Superior temporal gyrus (tissue), 1 donor: ENCODE data around the gene CLEC16A.

ENCODE experiments used
- DNase-seq: peaks from one replicate; pipeline ENCODE4 v3.0.0-alpha.2; 2016; ENCODE audit errors: extremely low spot score

Gene CLEC16A

DNA sequence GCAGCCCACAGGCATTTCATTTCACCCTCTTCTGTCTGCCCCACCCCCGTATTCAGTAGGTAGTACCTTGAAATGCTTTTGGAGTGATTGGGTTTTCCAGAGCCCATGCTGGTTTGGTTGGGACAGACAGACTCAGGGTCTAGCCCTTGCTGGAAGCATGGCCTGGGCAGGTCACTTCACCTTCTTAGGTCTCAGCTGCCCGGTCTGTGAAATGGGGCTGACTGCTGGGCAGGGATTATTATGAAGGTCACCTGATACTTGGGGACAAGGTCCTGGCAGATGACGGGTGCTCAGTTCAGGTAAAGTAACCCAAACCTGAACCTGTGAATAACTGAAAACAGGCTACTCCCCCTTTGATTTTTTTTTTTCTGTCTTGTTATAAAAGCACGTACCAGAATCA, 116.0 kb downstream of the CLEC16A start:
- DNase-seq, result no peak

DNA sequence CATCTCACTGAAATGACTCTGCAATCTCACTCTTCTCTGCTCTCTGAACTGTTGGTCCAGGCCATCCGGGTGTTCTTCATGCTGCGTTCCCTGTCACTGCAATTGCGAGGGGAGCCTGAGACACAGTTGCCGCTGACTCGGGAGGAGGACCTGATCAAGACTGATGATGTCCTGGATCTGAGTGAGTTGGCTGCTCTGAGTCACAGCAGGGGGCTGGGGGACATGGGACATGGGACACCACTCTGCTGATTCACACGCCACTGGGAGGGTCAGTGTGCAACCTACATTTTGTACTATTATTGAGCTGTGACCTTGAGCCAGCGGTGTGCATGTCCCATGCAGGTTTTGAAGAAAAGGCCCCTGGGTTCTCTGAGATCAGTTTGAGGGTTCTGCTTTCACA, 116.5 kb downstream of the CLEC16A start:
- no peak for DNase-seq

DNA sequence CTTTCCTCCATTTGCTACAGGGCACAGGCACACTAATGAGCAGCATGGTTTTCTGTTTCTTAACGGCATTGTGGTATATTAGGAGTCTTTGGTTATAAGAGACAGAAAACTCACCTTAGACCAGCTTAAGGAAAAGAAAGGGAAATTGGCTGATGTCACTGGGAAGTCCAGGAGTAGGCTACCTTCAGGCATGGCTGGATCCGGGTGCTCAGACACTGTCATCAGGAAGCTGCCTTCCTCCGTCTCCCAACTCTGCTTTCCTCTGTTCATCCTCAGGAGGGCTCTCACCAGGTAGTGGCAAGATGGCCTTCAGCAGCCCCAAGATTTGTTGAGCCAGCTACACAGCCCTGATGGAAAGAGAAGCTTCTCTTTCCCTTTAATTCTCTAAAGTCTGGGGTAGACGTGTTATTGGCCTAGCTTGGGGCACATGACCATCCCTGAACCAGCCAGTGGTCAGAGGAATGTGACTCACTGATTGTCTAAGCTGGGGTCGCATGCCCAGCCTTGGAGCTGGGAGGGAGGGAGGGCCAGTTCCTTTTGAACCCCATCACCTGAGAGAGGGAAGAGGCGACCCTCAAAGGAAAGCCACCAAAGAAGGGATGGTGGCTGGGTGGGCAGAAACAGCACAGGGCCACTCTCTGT, 117.4 kb downstream of the CLEC16A start:
- DNase-seq, result no peak

DNA sequence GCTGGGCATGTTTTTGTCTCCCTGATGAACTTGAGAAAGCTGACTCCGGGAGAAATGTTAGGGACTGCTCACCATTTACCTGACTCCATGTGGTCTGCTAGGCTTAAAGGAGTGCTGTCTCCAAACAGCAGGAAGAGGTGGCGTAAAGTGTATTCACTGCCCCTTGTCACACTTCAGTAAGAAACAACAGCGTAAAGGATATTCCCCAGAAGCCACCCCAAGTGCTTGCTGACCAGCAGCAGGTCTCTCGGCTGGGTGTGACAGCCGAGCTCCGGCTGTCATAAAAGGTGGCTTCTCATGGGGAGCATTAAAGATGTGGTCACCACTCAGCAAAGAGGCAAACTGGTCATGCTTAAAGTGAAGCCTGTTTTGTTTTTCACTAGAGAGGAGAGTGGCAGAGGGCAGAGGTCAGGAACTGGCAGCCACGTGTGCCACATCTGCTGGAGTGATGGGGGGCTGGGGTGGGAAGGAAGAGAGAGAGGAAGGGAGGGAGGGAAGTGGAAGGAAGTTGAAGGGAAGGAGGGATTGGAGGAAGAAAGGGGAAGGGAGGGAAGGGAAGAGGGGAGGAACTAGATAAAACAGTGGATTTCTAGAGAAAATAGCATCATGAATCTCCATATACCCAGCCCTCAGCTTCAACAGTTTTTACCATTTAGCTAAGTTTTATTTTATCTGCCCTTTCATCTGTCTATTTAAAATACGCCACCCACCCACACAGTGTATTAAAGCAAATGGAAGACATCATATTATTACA, 119.3 kb downstream of the CLEC16A start:
- DNase-seq, result no peak

DNA sequence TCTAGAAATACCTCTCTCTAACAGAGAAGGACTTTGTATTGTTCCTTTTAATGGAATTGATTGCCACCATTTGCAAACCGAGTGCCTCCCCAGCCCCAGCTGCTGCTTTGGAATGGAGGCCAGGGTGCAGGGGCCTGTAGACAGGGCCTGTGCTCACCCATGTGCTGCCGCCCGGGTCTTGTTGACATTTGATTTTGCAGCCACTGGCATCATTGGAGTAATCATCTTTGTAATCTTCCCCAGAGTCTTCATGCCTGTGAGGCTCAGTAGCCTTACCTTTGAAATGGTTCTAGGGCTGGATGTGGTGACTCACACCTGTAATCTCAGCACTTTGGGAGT, 119.8 kb downstream of the CLEC16A start:
- DNase-seq, result no peak

DNA sequence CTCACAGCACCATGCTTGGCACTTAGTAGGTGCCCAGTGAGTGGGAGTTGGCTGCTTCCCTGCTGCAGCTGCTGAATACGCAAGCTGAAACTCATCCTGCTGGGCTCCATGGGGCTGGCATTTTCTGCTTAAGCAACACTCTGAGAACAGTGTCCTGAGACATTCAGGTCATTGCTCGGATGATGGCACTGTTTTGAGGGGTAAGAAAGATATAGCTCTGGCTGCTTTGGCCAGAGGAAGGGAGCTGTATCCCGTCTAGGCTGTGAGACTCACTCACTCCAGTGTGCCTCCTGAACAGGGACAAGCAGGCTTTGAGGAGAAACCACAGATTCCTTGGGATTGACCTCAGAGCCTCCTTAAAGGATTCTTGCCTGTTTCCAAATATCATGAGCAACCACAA, 120.5 kb downstream of the CLEC16A start:
- no peak for DNase-seq

DNA sequence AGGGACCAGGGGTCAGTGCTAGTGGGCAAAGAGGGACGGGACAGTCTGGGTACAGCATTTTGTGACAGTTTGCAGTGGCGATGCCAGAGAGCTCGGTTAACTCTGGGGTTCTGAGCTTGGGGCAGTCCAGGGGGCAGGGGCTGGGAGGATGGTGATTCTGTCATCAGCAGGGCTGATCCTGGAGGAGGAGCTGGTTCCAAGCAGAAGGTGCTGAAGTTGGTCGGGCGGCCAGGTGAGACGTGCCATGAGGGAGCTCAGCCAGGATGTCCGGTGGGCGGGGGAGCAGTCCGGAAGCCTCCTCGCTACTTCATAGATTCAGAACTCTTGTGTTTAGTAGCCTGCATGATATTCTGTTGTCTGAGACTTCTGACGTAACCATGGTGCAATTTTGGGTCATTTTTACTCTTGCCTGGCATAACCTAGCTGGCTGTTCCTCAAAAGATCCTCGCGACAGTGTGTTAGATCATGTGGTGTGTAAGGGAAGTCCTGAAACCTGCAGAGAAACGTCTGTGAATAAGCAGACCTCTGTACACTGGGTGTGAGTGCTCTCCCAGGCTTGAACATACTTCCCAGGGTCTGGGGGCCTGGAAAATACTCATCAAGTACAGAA, 122.0 kb downstream of the CLEC16A start:
- DNase-seq, result no peak

DNA sequence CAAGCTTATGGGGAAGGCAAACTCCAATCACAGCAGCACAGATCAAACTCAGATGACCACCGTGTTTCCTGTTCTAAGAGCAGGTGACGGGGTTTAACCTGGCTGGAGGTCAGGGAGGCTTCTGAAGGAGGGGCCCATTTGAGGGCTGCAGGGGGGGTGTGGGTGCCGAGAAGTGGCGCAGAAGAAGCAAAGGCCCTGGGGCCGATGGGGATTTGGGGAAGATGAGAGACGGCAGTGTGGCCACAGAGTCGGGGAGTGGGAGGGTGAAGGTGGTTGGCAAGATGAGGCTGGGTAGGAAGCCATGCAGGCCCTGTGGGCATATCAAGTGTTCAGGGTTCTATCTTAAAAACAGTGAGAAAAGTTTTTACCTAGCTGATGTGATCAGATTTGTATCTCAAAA, 122.9 kb downstream of the CLEC16A start:
- no peak for DNase-seq

DNA sequence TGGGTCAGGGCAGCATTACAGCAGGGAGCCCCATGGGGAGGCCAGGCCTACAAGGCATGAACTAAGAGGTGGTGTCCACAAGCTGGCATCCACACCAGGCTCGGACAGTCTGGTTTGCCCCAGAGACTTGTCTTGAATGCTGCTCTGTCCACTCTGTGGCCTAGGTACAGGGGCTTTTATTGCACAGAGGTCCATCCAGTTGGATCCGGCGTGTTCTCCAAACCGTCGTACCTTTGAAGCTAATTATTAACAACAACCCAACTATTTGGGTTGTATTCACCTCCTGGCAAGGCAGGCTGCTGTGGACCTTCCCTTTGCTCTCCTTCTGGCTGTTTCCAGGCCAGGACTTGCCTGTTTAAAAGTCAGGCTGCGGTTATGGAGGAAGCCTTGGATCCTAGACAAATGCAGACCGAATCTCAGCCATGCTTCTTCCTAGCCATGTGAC, 123.4 kb downstream of the CLEC16A start:
- DNase-seq, result no peak

DNA sequence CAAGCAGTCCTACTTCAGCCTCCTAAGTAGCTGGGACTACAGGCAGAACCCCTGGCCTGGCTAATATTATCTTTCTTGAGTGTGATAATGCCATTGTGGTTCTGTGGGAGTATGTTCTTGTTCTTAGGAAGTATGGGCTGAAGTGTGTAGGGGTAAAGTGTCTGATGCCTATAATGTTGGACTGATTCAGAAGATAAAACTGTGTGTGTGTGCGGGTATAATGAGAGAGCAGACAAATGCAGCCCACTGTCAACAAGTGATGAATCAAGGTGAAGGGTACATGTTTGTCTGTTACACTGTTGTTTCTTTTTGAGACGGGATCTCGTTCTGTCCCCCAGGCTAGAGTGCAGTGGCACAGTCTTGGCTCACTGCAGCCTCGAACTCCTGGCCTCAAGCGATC, 127.5 kb downstream of the CLEC16A start:
- DNase-seq, result no peak

DNA sequence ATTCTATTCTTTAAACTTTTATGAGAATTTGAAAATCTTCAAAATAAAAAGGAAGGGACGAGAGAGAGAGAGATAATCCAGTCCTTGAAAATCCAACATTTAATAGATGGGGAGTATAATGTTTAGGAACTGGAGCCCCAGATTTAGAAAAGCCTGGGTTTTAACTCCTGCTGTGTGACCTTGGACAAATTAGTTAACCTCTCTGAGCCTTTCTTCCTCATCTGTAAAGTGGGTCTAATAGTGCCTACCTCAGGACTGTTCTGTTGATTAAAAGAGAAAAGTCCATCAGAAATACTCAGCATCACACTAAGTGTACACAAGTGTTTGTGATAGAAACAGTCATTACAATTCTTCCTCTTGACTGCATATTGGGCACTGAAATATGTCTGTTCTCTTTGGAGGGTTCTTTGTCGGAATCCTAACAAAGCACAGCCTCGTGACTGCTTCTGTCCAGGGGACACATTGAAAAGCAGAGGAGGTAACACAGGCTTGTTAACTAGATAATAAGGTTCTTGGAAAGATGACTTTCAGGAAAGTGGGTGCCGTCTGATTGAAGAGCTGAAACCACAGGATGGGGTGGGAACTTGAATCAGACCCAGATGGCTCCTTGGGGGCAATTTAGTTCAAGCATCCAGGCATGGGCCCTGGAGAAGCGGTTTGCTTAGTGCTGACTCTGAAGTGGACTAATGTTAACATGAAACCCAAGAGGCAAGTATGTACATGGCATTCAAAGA, 128.2 kb downstream of the CLEC16A start:
- no peak for DNase-seq

DNA sequence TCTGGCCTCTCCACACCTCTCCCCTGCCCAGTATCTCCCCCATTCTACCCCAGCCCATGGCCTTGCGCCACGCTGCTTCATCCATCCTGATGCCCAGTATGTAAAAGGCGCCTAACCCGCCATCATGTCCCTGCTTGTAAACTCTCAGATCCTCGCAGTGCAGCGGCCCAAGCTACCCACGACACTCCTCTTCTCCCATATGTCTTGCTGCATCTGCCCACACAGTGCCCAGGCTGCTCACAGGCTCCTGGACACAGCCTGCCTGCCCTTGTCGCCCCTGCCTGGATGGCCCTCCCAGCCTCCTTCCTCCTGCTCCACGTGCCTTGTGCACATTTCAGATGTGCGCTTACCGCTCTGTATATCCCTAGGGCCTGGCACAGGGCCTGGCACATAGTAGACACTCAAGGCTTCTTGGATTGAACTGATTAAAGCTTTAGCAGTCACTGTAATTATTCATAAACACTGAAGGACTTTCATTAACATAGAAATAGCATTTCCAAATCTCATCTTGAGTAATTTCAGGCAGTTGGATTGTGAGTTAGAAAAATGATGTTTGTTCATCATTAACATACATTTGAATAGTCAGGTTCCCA, 129.1 kb downstream of the CLEC16A start:
- no peak for DNase-seq

DNA sequence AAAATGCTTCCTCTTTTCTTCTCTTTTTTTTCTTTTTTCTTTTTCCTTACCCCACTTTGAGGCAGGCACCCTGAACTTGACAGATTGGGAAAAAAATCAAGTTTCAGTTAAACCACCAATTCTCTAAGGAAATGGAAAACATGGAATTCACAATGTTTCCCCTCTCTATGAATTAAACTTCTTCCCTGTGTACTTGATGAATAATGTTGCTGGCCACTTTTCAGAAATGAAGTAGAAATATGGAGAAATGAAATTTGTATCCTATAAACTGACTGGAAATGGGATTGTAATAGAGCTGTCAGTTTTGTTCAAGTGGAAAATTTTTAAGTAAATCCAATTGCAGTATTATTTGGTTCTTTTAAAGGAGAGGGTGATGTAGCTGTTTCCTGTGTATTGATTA, 129.8 kb downstream of the CLEC16A start:
- DNase-seq, result no peak

DNA sequence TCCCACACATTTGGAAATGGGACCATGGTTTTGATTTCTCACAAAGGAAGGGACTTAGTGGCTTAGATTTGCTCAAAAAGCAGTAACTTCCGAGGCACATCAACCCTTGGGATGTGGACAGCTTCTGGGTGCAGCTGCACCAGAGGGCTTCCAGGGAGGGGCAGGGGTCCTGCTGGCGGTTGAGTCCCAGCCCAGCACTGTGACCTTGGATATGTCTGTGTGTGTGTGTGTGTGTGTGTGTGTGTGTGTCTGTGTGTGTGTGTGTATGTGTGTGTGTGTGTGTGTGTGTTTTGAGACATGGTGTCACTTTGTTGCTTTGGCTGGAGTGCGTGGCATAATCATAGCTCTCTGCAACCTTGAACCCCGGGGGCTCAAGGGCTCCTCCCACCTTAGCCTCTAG, 130.8 kb downstream of the CLEC16A start:
- no peak for DNase-seq

DNA sequence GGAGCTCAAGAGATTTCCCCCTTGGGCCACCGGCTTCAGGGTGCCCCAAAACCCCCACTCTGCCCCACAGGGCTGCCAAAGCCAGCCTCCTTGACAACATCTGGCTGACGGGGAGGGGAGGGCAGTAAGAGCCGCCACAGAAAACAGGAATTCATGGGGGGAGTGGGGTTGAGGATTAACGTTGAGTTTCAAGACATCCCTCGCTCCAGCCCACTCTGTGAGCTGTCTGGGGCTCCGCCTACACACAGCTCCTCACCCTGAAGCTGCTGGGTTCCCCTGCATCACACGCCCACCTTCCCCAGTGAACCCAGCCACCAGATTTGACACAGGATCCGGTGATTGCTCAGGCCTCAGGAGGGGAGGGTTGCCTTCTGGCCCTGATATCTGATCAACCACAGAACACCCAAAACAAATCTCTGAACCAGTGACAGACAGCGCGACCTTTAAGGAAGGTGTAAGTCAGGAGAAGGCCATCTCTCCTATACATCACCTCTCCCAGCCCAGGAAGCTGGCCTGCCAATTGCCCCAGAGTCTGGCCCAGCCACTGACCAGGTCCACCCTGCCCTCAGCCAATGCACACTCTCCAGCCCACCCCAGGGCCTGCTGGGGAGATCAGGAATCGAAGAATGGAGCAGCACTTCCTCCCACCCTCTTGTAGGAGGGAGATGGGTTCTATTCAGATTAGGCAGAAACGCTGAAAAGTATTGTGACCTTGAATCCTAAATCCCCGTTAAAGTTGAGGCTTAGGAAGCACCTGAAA, 132.1 kb downstream of the CLEC16A start:
- no peak for DNase-seq

DNA sequence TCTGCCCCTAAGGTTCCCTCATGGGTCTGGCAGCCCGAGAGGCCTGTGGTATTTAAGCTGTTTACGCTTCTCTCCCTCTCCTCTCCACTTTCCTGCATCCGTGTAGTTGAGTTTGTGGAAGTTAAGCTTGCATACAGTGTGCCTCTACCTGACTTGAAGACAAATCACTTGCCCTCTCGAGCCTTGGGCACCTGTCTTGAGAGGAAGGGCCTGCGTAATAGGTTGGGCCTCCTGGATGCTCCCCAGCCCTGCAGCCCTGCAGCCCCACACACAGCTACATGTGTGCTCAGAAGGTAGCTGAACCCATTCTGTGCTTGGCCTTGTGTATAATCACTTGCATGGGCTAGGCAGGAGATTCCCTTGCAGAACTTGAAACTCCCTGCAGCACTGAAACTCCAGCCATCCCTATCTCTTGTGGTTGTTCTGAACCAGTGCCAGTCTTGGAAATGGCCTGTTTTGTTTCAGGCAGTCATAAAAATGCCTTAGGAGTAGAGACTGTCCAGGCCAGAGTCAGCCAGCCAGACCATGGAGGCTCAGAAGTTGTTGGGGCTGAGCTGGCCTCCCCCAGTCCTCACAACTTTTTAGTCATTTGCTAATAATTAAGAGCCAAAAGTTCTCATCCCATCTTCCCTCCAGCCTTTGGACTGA, 134.6 kb downstream of the CLEC16A start:
- DNase-seq, result no peak

DNA sequence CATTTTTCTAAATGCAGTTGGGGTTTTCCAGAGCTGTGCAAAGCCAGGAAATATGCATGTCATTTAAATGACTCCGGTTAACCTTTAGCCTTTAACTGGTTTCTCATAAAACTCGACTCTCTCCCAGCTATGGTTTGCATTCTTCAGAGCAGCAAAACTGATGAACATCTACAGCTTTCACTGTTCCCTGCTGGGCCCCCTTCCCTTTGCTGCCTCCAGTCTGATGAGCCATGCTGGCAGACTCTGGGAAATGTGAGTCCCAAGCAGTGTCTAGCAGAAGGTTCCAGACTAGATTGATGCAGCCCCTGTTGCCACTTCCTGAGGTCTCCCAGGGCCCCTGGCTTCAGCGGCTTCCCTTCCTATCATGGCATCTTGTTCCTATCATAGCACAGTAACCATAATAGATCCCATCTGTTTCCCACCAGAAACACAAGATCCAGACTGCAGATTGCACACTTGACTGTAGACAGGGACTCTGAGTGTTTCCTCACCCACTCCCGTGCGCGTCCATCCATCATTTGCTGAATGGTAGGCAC, 135.4 kb downstream of the CLEC16A start:
- DNase-seq, result no peak

DNA sequence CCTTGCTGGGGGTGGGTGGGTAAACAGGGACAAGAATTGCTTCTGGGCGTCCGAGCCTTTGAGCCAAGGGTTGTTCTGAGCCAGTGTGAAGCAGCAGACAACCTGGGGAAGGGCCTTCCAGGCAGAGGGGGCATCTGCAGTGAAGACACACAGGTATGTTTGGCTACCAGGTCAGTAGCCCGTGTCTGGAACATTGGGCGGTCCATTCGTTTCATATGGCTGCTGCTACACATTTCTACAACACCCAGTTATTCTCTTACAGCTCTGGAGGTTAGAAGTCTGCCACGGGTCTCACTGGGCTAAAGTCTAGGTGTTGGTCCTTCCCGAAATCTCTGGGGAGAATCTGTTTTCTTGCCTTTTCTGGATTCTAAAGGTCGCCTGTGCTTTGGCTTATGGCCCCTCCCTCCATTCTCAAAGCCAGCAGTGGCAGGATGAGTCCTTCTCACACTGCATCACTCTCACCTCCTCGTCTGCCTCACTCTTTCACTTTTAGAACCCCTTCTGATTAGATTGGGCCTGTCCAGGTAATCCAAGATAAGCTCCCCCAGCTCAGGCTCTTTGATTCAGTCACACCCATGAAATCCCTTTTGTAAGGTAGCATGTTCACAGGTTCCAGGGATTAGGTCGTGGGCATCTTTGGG, 136.1 kb downstream of the CLEC16A start:
- DNase-seq, result no peak

DNA sequence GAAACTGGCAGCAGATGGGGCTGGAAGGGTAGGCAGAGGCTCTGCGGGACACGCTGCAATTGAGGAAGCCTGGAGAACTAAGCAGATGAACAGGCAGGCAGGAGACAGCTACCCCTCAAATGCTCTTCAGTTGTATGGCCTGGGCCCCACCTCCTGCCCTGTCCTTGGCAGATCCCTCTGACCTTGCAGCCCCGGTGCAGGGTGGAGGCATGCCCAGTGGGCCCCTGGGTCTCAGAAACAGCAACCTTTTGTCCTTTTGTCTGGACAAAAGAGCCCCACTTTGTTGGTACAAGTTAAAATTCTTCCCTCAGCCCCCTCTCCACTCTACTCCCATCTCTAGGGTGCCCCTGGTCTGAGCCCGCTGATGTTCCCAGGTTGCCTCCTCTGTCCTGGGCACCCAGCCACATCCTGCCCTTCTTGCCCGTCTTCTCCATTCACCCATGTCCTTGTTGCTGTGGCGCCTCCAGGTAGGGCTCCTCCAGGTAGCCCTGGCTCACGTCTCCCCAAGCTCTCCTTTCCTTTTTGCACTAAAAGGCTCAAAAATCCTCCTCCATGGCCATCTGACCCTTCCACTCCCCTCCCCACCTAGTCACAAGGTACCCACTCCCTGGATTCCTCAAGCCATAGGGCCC, 136.8 kb downstream of the CLEC16A start:
- DNase-seq, result no peak
